H1 (cell line): ENCODE results near the gene GLI1. TPM values are rescaled to one million over a fixed set of nuclear protein-coding genes. Genes with fewer than 3 reads are reported as not detected.
A peak's percentile ranks its signal among the peaks of the same experiment; 100 is the strongest.

Experiments used
- CTCF ChIA-PET: fragments of 300-600 bp; sonication (Branson Sonifier 250); formaldehyde crosslinking; loops from one replicate; lab custom pipeline; 2021; ENCODE audit not compliant: partially characterized antibody; lab: Charles Lee
- POLR2A ChIA-PET: fragments of 300-600 bp; sonication (Branson Sonifier 250); formaldehyde crosslinking; loops from one replicate; lab custom pipeline; 2021; ENCODE audit warnings: inconsistent platforms; ENCODE audit not compliant: partially characterized antibody; lab: Charles Lee
- DNase-seq, 2 experiments: peaks; one replicate each; pipeline versions ENCODE4 v3.0.0 to v3.0.0-alpha.2; 2010 to 2022; ENCODE audit warnings: low spot score in 2 of 2, low read depth in 1 of 2, mixed read lengths in 1 of 2
- FAIRE-seq: peaks from 2 replicates; lab custom pipeline; 2011; peaks lifted over from hg19 to GRCh38; lab: Jason Lieb, UNC
- H2AFZ ChIP-seq: 2 replicates; pipeline ENCODE4 v1.8.1; 2012; ENCODE audit warnings: low read length, inconsistent platforms
- H2AK5ac ChIP-seq: 2 replicates; pipeline ENCODE4 v1.6.1; 2013; ENCODE audit warnings: low read depth, low read length
- H2BK120ac ChIP-seq: replicated peaks from 2 replicates; pipeline ENCODE3; 2013; ENCODE audit warnings: low read depth, low read length, inconsistent platforms
- H2BK12ac ChIP-seq: 2 replicates; pipeline ENCODE4 v1.6.1; 2013; ENCODE audit warnings: low read depth, low read length
- H2BK15ac ChIP-seq: 2 replicates; pipeline ENCODE4 v1.6.1; 2013; ENCODE audit warnings: low read length
- H2BK20ac ChIP-seq: 2 replicates; pipeline ENCODE4 v1.6.1; 2013; ENCODE audit warnings: low read length
- H2BK5ac ChIP-seq: 2 replicates; pipeline ENCODE4 v1.6.1; 2013; ENCODE audit warnings: low read depth, low read length
- H3K14ac ChIP-seq: 2 replicates; pipeline ENCODE4 v1.6.1; 2013; ENCODE audit warnings: inconsistent platforms; ENCODE audit not compliant: insufficient read length
- H3K18ac ChIP-seq: 2 replicates; pipeline ENCODE4 v1.6.1; 2013; ENCODE audit warnings: low read length; ENCODE audit errors: extremely low read depth
- H3K23ac ChIP-seq: 2 replicates; pipeline ENCODE4 v1.6.1; 2013; ENCODE audit warnings: inconsistent platforms; ENCODE audit not compliant: insufficient read length
- H3K23me2 ChIP-seq: 2 replicates; pipeline ENCODE4 v1.6.1; 2013; ENCODE audit warnings: low read depth, low read length
- H3K27ac ChIP-seq: 2 replicates; pipeline ENCODE4 v1.6.1; 2011; ENCODE audit warnings: low read depth, low read length, inconsistent platforms
- H3K27me3 ChIP-seq, 4 experiments: replicated peaks in 1 of 4; 1 replicate in 1 of 4; 2 replicates in 3 of 4; pipeline versions ENCODE4 v1.6.1 to v1.8.1; 2011 to 2013; ENCODE audit warnings: low read length in 3 of 4, mild to moderate bottlenecking in 3 of 4, inconsistent platforms in 2 of 4, mixed read lengths in 2 of 4, moderate library complexity in 1 of 4; ENCODE audit not compliant: control insufficient read depth in 3 of 4, insufficient read depth in 3 of 4; ENCODE audit errors: extremely low read depth in 1 of 4
- H3K36me3 ChIP-seq, 4 experiments: 2 replicates each; pipeline versions ENCODE4 v1.6.1 to v1.8.1; 2011 to 2013; ENCODE audit warnings: mild to moderate bottlenecking in 4 of 4, low read length in 3 of 4, moderate library complexity in 2 of 4, control low read depth in 1 of 4, inconsistent platforms in 1 of 4; ENCODE audit not compliant: insufficient read depth in 4 of 4, control insufficient read depth in 2 of 4
- H3K4ac ChIP-seq: replicated peaks from 2 replicates; pipeline ENCODE3; 2013; ENCODE audit warnings: low read length, low read depth, mixed read lengths, inconsistent platforms; ENCODE audit not compliant: insufficient read length
- H3K4me1 ChIP-seq, 4 experiments: replicated peaks in 1 of 4; 1 replicate in 1 of 4; 2 replicates in 3 of 4; pipeline versions ENCODE4 v1.6.1 to v1.8.1; 2011 to 2013; ENCODE audit warnings: low read length in 3 of 4, inconsistent platforms in 2 of 4, mixed read lengths in 1 of 4; ENCODE audit not compliant: insufficient read depth in 4 of 4, control insufficient read depth in 3 of 4
- H3K4me2 ChIP-seq, 2 experiments: 2 replicates each; pipeline versions ENCODE4 v1.6.1 to v1.8.1; 2011 to 2013; ENCODE audit warnings: low read depth in 2 of 2, low read length in 2 of 2, control low read depth in 1 of 2, inconsistent platforms in 1 of 2, mild to moderate bottlenecking in 1 of 2; ENCODE audit not compliant: insufficient read depth in 1 of 2
- H3K4me3 ChIP-seq, 4 experiments: fragments of 200-600, 300-600 bp in 1 of 4; sonication (generic), shearing (Covaris generic), sonication (Bioruptor Twin) in 1 of 4; 2 replicates each; pipeline versions ENCODE4 v1.5.1 to v1.8.1; 2011 to 2016; ENCODE audit warnings: low read length in 4 of 4, low read depth in 3 of 4, control low read depth in 2 of 4, inconsistent platforms in 2 of 4, mild to moderate bottlenecking in 2 of 4, mixed read lengths in 1 of 4, moderate library complexity in 1 of 4; ENCODE audit not compliant: insufficient read depth in 2 of 4; ENCODE audit errors: extremely low read depth in 1 of 4
- H3K56ac ChIP-seq: replicated peaks from 2 replicates; pipeline ENCODE3; 2013; ENCODE audit warnings: low read depth, mild to moderate bottlenecking, mixed read lengths, low read length, inconsistent platforms; ENCODE audit not compliant: insufficient read length
- H3K79me1 ChIP-seq: 2 replicates; pipeline ENCODE4 v1.6.1; 2013; ENCODE audit warnings: low read depth, low read length, control low read depth
- H3K79me2 ChIP-seq, 2 experiments: 2 replicates each; pipeline versions ENCODE4 v1.6.1 to v1.8.1; 2012 to 2013; ENCODE audit warnings: low read length in 2 of 2, mild to moderate bottlenecking in 2 of 2, inconsistent platforms in 1 of 2; ENCODE audit not compliant: insufficient read depth in 2 of 2, control insufficient read depth in 1 of 2
- H3K9ac ChIP-seq, 4 experiments: replicated peaks in 1 of 4; 1 replicate in 1 of 4; 2 replicates in 3 of 4; pipeline versions ENCODE4 v1.6.1 to v1.8.1; 2011 to 2013; ENCODE audit warnings: low read depth in 3 of 4, low read length in 3 of 4, control low read depth in 2 of 4, mild to moderate bottlenecking in 2 of 4, moderate library complexity in 2 of 4, inconsistent platforms in 1 of 4; ENCODE audit errors: extremely low read depth in 1 of 4
- H3K9me3 ChIP-seq, 2 experiments: 2 replicates each; pipeline versions ENCODE4 v1.6.1 to v1.8.1; 2012 to 2013; ENCODE audit warnings: mild to moderate bottlenecking in 2 of 2, moderate library complexity in 2 of 2, control low read depth in 1 of 2, inconsistent platforms in 1 of 2, low read depth in 1 of 2, low read length in 1 of 2, mixed read lengths in 1 of 2; ENCODE audit not compliant: insufficient read depth in 2 of 2
- H4K20me1 ChIP-seq, 2 experiments: replicated peaks in 1 of 2; 2 replicates each; pipeline versions ENCODE3 to v1.8.1; 2011 to 2013; ENCODE audit warnings: inconsistent platforms in 2 of 2, low read length in 2 of 2, mild to moderate bottlenecking in 1 of 2; ENCODE audit not compliant: insufficient read depth in 2 of 2, control insufficient read depth in 1 of 2
- H4K5ac ChIP-seq: 2 replicates; pipeline ENCODE4 v1.6.1; 2013; ENCODE audit warnings: low read length, low read depth, mixed read lengths, inconsistent platforms; ENCODE audit not compliant: insufficient read length
- H4K8ac ChIP-seq: 2 replicates; pipeline ENCODE4 v1.8.0; 2013; ENCODE audit warnings: mild to moderate bottlenecking, moderate library complexity, low read length, inconsistent platforms; ENCODE audit not compliant: insufficient read depth; ENCODE audit errors: extremely low read depth
- H4K91ac ChIP-seq: replicated peaks from 2 replicates; pipeline ENCODE3; 2013; ENCODE audit warnings: low read length, mixed read lengths, inconsistent platforms; ENCODE audit not compliant: insufficient read length
- ASH2L ChIP-seq: fragments of 200-600, 300-600 bp; sonication (generic); IDR thresholded peaks from one replicate; pipeline ENCODE4 v1.7.1; 2017; ENCODE audit warnings: low read length
- BACH1 ChIP-seq: IDR thresholded peaks from 2 replicates; pipeline ENCODE4 v1.6.1; 2012; ENCODE audit warnings: low read length, improper control_type of control experiment
- EGR1 ChIP-seq: IDR thresholded peaks from 2 replicates; pipeline ENCODE4 v1.6.1; 2011; ENCODE audit warnings: low read depth, low read length, borderline replicate concordance
- JUND ChIP-seq: IDR thresholded peaks from 2 replicates; pipeline ENCODE4 v1.6.1; 2011; ENCODE audit warnings: mild to moderate bottlenecking, improper control_type of control experiment, low read length
- MAX ChIP-seq: IDR thresholded peaks from 2 replicates; pipeline ENCODE4 v1.6.1; 2012; ENCODE audit warnings: inconsistent platforms
- RAD21 ChIP-seq, 2 experiments: IDR thresholded peaks in 1 of 2; conservative IDR thresholded peaks in 1 of 2; 2 replicates each; pipeline ENCODE4 v1.6.1; 2011; ENCODE audit warnings: low read depth in 2 of 2, low read length in 2 of 2, improper control_type of control experiment in 1 of 2, inconsistent platforms in 1 of 2, mild to moderate bottlenecking in 1 of 2, moderate library complexity in 1 of 2
- SIN3A ChIP-seq, 2 experiments: IDR thresholded peaks in 1 of 2; conservative IDR thresholded peaks in 1 of 2; 2 replicates each; pipeline ENCODE4 v1.6.1; 2011 to 2012; ENCODE audit warnings: low read length in 2 of 2, improper control_type of control experiment in 1 of 2, low read depth in 1 of 2, mild to moderate bottlenecking in 1 of 2
- SP2 ChIP-seq: IDR thresholded peaks from 2 replicates; pipeline ENCODE4 v1.6.1; 2012; ENCODE audit warnings: mild to moderate bottlenecking, low read length, inconsistent platforms
- TAF1 ChIP-seq: IDR thresholded peaks from 2 replicates; pipeline ENCODE4 v1.6.1; 2011; ENCODE audit warnings: mild to moderate bottlenecking, low read depth, low read length
- ZNF274 ChIP-seq: IDR thresholded peaks from 2 replicates; pipeline ENCODE4 v1.7.0; 2012; ENCODE audit warnings: low read length, borderline replicate concordance; ENCODE audit errors: extremely low read depth
- WGBS, 2 experiments: shearing (Covaris generic) in 1 of 2; methylation state at CpG; one replicate each; pipeline versions ENCODE4 v1.1.6 to v1.1.7; 2013 to 2015; ENCODE audit warnings: low lambda C conversion rate in 2 of 2, mixed read lengths in 2 of 2, inconsistent platforms in 1 of 2, low coverage in 1 of 2, missing lambda C conversion rate in 1 of 2; ENCODE audit not compliant: insufficient replicate concordance in 2 of 2, insufficient coverage in 1 of 2, insufficient read length in 1 of 2; ENCODE audit errors: extremely low coverage in 1 of 2, missing lambda C conversion rate in 1 of 2; 5-methylcytosine and 5-hydroxymethylcytosine counted together
- polyA plus RNA-seq, 7 experiments: library from polyadenylated mRNA; depleted of rRNA in 3 of 7; stranded (reverse) in 5 of 7; unstranded in 2 of 7; fragments of >200 nt in 5 of 7; fragments of 200-250 nt in 2 of 7; gene quantifications; 1 replicate in 5 of 7; 2 replicates in 1 of 7; 4 replicates in 1 of 7; pipeline versions ENCODE4 v1.2.1 to v1.2.3, GENCODE V29; 2011 to 2013; ENCODE audit warnings: missing spikeins in 2 of 7, mixed read lengths in 2 of 7
- total RNA-seq: library from RNA; stranded (reverse); fragmentation: NEBNext Ultra II Directional; extraction: Animal tissue kit (Norgen Biotek cat#: 25700); gene quantifications from 2 replicates; pipeline ENCODE4 v1.2.1, GENCODE V29; 2021

GLI1 gene
- total and polyA plus RNA-seq, 2 of the 8 experiments (the other 6 are each of a cell fraction or from before 2014, with no cell fraction given), result 23.5 to 25.3 TPM

DNA sequence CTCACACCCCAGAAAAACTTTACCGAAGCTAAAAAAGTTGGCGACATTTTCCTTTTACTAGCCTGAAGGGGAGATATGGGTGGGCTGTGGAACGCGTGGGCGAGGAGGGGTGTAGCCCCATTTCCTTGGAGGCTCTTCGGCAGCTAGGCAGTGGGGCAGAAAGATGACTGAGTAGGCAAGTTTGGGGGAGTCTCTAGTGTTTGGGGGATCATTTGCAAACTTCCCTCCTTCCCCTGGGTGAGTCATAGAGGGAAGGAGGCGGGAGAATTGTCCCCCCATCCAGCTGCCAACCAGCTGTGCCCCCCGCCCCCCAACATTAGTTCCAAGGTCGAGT lies 2.3 kb downstream of the GLI1 start:
- Histone ChIP-seq H3K23me2 (peaks cover 4% of the 10 kb centered on the region; the same call in 1 of the 2 replicates), H2AK5ac (no peak overlapping the region), H3K36me3 (peaks cover 0 to 3% (median under 1%) of the 10 kb centered on the region in 4 experiments; a peak in 4 of 8 replicates), H2BK15ac (peak overlapping the region; percentile 94; the same call in 1 of the 2 replicates), H4K8ac (peak overlapping the region; percentile 60), H3K9ac (peak overlapping the region in 3 of 4 experiments; percentile 65 to 83 (median 72); a peak in 6 of 7 replicates), H3K23ac (peak overlapping the region; percentile 18), H3K9me3 (no peaks in the 10 kb centered on the region), H4K20me1 (no peaks in the 10 kb centered on the region), H2BK12ac (peak overlapping the region; percentile 90), H2BK20ac (0 out of 2 replicates have a peak overlapping the region, but pooled peaks have one; percentile 43), H3K27ac (peak overlapping the region; percentile 80), H2BK5ac (peak overlapping the region; percentile 98), H3K4me1 (peaks cover 0 to 7% (median 2%) of the 10 kb centered on the region in 4 experiments; a peak in 4 of 7 replicates), H4K5ac (peak overlapping the region; percentile 40), H2BK120ac (no peak overlapping the region), H3K4ac (peak overlapping the region; percentile 28), H3K18ac (peak overlapping the region; percentile 98), H4K91ac (no peak overlapping the region), H3K4me3 (peak overlapping the region; percentile 72 to 91 (median 86)), H3K27me3 (no peaks in the 10 kb centered on the region), H3K79me1 (no peaks in the 10 kb centered on the region), H3K4me2 (peak overlapping the region; percentile 84 to 95), H2AFZ (no peak overlapping the region), H3K79me2 (peaks cover 0 to 11% of the 10 kb centered on the region in 2 experiments; a peak in 1 of 4 replicates), H3K56ac (peak overlapping the region; percentile 37), H3K14ac (no peak overlapping the region)
- POLR2A ChIA-PET, result interaction anchor here (1.0 to 6.4 kb wide), 8 partner anchors 7 to 230 kb away, joined by 3 to 51 read pairs (median 5); partner anchors contain the start of genes INHBE and SHMT2
- FAIRE-seq (no peak), DNase-seq (no peak)
- CTCF ChIA-PET, result interaction anchor here (0.6 to 18.5 kb wide), 14 partner anchors 9 to 336 kb away, joined by 3 to 478 read pairs (median 4); partner anchors contain the start of genes ARHGAP9, MARS1 and STAC3
- TF ChIP-seq TAF1 (peak; percentile 24; the same call in 1 of the 2 replicates), MAX (no peak), RAD21 (IDR thresholded peaks at IDR 0.05 in 1 of 2, conservative IDR thresholded peaks at IDR 0.05 in 1 of 2; ENCODE audit: low read depth in 2 of 2, low read length in 2 of 2) (no peak), EGR1 (peak; percentile 11; the same call in 1 of the 2 replicates), SIN3A (conservative IDR thresholded peaks at IDR 0.05 in 1 of 2, IDR thresholded peaks at IDR 0.05 in 1 of 2; ENCODE audit: low read depth in 1 of 2, low read length in 2 of 2) (0 out of 4 replicates have a peak, but pooled peaks of 1 of the 2 experiments have one; percentile 15), ASH2L (peak; percentile 4), BACH1 (peak; percentile 58), JUND (peak; percentile 79), ZNF274 (no peak), SP2 (no peak)
- 4% methylated on average over 9 of the region's 9 CpGs; no CpG with 5 or more reads in 1 of the 2 experiments for WGBS, 2 experiments
